DND-41 (cell line): ENCODE data around the gene SLC6A19.

Experiments
- CTCF ChIP-seq: IDR thresholded peaks from 2 replicates; pipeline ENCODE4 v1.5.1; 2012; ENCODE audit warnings: borderline replicate concordance, low read length, moderate library complexity, mild to moderate bottlenecking; ENCODE audit not compliant: poor library complexity, severe bottlenecking; ENCODE audit errors: extremely low read depth
- EZH2 ChIP-seq: IDR thresholded peaks from 3 replicates; pipeline ENCODE4 v1.6.1; 2012; ENCODE audit warnings: borderline replicate concordance, low read depth, mild to moderate bottlenecking, moderate library complexity, low read length, inconsistent platforms; ENCODE audit not compliant: severe bottlenecking

- TF ChIP-seq CTCF, result no peak
- no peak for TF ChIP-seq EZH2
These were observed 4.8 kb upstream of the SLC6A19 start for GRCh38 chr5:1196562-1196961.
